HepG2 (cell line): ENCODE results near the gene HTR6. TPM values are rescaled to one million over a fixed set of nuclear protein-coding genes. Genes with fewer than 3 reads are reported as not detected.

Source experiments
- ATAC-seq: fragments of 200-7000 bp; cut with Tn5 transposase; 3 replicates; pipeline ENCODE4 v1.9.1; 2020; ENCODE audit warnings: mild to moderate bottlenecking, moderate library complexity
- Bru-seq: library from RNA; stranded (reverse); fragments of 400-500 nt; gene quantifications from one replicate; lab custom pipeline; 2021; lab: Mats Ljungman, UMichigan
- BruChase-seq, 2 experiments: library from RNA; stranded (reverse); fragments of 400-500 nt; gene quantifications; one replicate each; lab custom pipeline; 2021; lab: Mats Ljungman, UMichigan
- BruUV-seq: library from RNA; stranded (reverse); fragments of 400-500 nt; replicated peaks from 2 replicates; lab custom pipeline; 2021; lab: Mats Ljungman, UMichigan
- CTCF ChIA-PET: fragments of 300-600 bp; formaldehyde crosslinking; extraction: SDS; loops from one replicate; lab custom pipeline; 2021; ENCODE audit warnings: low total read pairs, inconsistent platforms, low intra/inter-chr PET ratio; lab: Yijun Ruan, JAX
- POLR2A ChIA-PET: fragments of 350-600 bp; sonication (Branson Sonifier 250); formaldehyde crosslinking; loops from one replicate; lab custom pipeline; 2020; ENCODE audit warnings: antibody characterized with exemption, inconsistent platforms; lab: Yijun Ruan, JAX
- DNase-seq: peaks from one replicate; pipeline ENCODE4 v3.0.0-alpha.2; 2015; ENCODE audit warnings: low spot score
- FAIRE-seq: peaks from 3 replicates; lab custom pipeline; 2011; peaks lifted over from hg19 to GRCh38; lab: Jason Lieb, UNC
- H2AFZ ChIP-seq: one replicate; pipeline ENCODE4 v1.6.1; 2011; ENCODE audit warnings: low read length, inconsistent platforms
- H3K27ac ChIP-seq: fragments of 300-600 bp; 3 replicates; pipeline ENCODE4 v1.8.0; 2011; ENCODE audit warnings: mixed run types, mild to moderate bottlenecking, mixed read lengths, low read length, inconsistent platforms; ENCODE audit not compliant: insufficient read depth; ENCODE audit errors: extremely low read length
- H3K27me3 ChIP-seq, 2 experiments: fragments of 200-600 bp in 1 of 2; 2 replicates in 1 of 2; 3 replicates in 1 of 2; pipeline versions ENCODE4 v1.6.0 to v1.8.0; 2011; ENCODE audit warnings: low read length in 2 of 2, mild to moderate bottlenecking in 2 of 2, moderate library complexity in 2 of 2, inconsistent platforms in 1 of 2; ENCODE audit not compliant: insufficient read depth in 2 of 2, control insufficient read depth in 1 of 2
- H3K36me3 ChIP-seq, 2 experiments: fragments of 200-600 bp in 1 of 2; replicated peaks in 1 of 2; 2 replicates in 1 of 2; 3 replicates in 1 of 2; pipeline versions ENCODE4 v1.5.1 to v1.8.0; 2011; ENCODE audit warnings: low read length in 2 of 2, inconsistent platforms in 1 of 2; ENCODE audit not compliant: insufficient read depth in 2 of 2, control insufficient read depth in 1 of 2
- H3K4me1 ChIP-seq: 2 replicates; pipeline ENCODE4 v1.5.1; 2012; ENCODE audit warnings: low read length, inconsistent platforms; ENCODE audit not compliant: insufficient read depth
- H3K4me2 ChIP-seq: 2 replicates; pipeline ENCODE4 v1.6.0; 2011; ENCODE audit warnings: low read depth, low read length, inconsistent platforms
- H3K4me3 ChIP-seq, 3 experiments: fragments of 200-600 bp in 1 of 3; sonication (generic), shearing (Covaris generic) in 1 of 3; replicated peaks in 1 of 3; 2 replicates each; pipeline ENCODE4 v1.5.1; 2011 to 2016; ENCODE audit warnings: low read length in 3 of 3, inconsistent platforms in 2 of 3, low read depth in 2 of 3, mild to moderate bottlenecking in 2 of 3, control low read depth in 1 of 3, mixed read lengths in 1 of 3; ENCODE audit not compliant: insufficient read depth in 1 of 3
- H3K79me2 ChIP-seq: one replicate; pipeline ENCODE4 v1.6.1; 2011; ENCODE audit warnings: low read length, inconsistent platforms; ENCODE audit not compliant: insufficient read depth
- H3K9ac ChIP-seq: 2 replicates; pipeline ENCODE4 v1.6.0; 2011; ENCODE audit warnings: mild to moderate bottlenecking, low read depth, low read length, inconsistent platforms; ENCODE audit not compliant: insufficient read depth
- H3K9me3 ChIP-seq: 2 replicates; pipeline ENCODE4 v1.5.1; 2012; ENCODE audit warnings: mild to moderate bottlenecking, low read length
- H4K20me1 ChIP-seq: 2 replicates; pipeline ENCODE4 v1.6.0; 2011; ENCODE audit warnings: inconsistent platforms, mild to moderate bottlenecking, low read length, moderate library complexity; ENCODE audit not compliant: insufficient read depth
- ZHX1 ChIP-seq: sonication (generic); formaldehyde crosslinking; IDR thresholded peaks from 2 replicates; pipeline ENCODE4 v1.8.1; 2022; ENCODE audit warnings: low read depth, mild to moderate bottlenecking, missing genetic modification reagents
- ZMYM3 ChIP-seq: sonication (generic); formaldehyde crosslinking; IDR thresholded peaks from 2 replicates; pipeline ENCODE4 v1.5.1; 2020; ENCODE audit warnings: mild to moderate bottlenecking, missing genetic modification reagents
- ZNF629 ChIP-seq: sonication (generic); formaldehyde crosslinking; conservative IDR thresholded peaks from 2 replicates; pipeline ENCODE4 v1.5.0; 2020; ENCODE audit warnings: missing genetic modification reagents
- WGBS: methylation state at CpG from one replicate; pipeline ENCODE4 v1.1.6; 2017; ENCODE audit warnings: low lambda C conversion rate; 5-methylcytosine and 5-hydroxymethylcytosine counted together
- in situ Hi-C: cut with HindIII; loops from 2 replicates; pipeline ENCODE4 v1.10.0; 2017; ENCODE audit warnings: low pct_unique_long_range_greater_than_20kb; ENCODE audit not compliant: extremely low pct_ligation_motif_present
- intact Hi-C: fragments of 100-400 bp; cut with micrococcal nuclease; formaldehyde crosslinking; loops from one replicate; pipeline ENCODE4 v1.10.0; 2022; ENCODE audit not compliant: unreplicated experiment
- long read RNA-seq, 2 experiments: library from RNA in 1 of 2; library from polyadenylated mRNA in 1 of 2; stranded (forward) in 1 of 2; unstranded in 1 of 2; transcript quantifications; one replicate each; pipeline ENCODE4 v2.0.0, GENCODE V29; 2019 to 2022
- polyA minus RNA-seq, 3 experiments: library from RNA; depleted of rRNA, polyadenylated mRNA; stranded (reverse); fragments of >200 nt; gene quantifications; 2 replicates each; pipeline ENCODE4 v1.2.3, GENCODE V29; 2011; ENCODE audit warnings: low replicate concordance in 1 of 3
- polyA plus RNA-seq, 8 experiments: library from polyadenylated mRNA; depleted of rRNA in 3 of 8; stranded (reverse) in 7 of 8; unstranded in 1 of 8; fragments of >200 nt; fragmentation: Illumina TruSeq in 4 of 8; extraction: Trizol in 4 of 8; gene quantifications; 2 replicates each; pipeline versions ENCODE4 v1.2.1 to v1.2.3, GENCODE V29; 2011 to 2016; ENCODE audit warnings: low read depth in 4 of 8, missing spikeins in 1 of 8, mixed read lengths in 1 of 8; ENCODE audit not compliant: insufficient read depth in 1 of 8
- total RNA-seq, 5 experiments: library from RNA; depleted of rRNA; stranded (reverse); fragments of >200 nt; fragmentation: Illumina TruSeq; extraction: Trizol; gene quantifications; 2 replicates each; pipeline ENCODE4 v1.2.3, GENCODE V29; 2016; ENCODE audit warnings: low read depth in 1 of 5
- TF ChIP-seq, protein P1 (sequence below): sonication (generic); formaldehyde crosslinking; IDR thresholded peaks from 2 replicates; pipeline ENCODE4 v1.4.0; 2020; ENCODE audit warnings: missing genetic modification reagents
- TF ChIP-seq, protein P2 (sequence below): sonication (generic); formaldehyde crosslinking; IDR thresholded peaks from 2 replicates; pipeline ENCODE4 v1.4.0; 2020; ENCODE audit warnings: low read depth, missing genetic modification reagents

The HTR6 gene
- total RNA-seq (2016; rRNA removed; fragmentation: Illumina TruSeq; extraction: Trizol) (0.04 TPM in 1 of 2 replicates, not detected in the other), polyA plus RNA-seq (2011; rRNA removed) (0.05 TPM in 1 of 2 replicates, not detected in the other), polyA minus RNA-seq (2011; rRNA and poly(A)+ RNA removed; ENCODE audit: low replicate concordance) (not detected in 2 replicates), Bru-seq, nascent RNA (percentile 14 among the genes with signal in this experiment), BruChase-seq, experiment 1, labeled RNA remaining after a 6-hour chase (percentile 11 among the genes with signal in this experiment), BruChase-seq, experiment 2, labeled RNA remaining after a 2-hour chase (not detected)
- not detected in 2 replicates for total RNA-seq (2016; cell fraction: cytosol; rRNA removed; fragmentation: Illumina TruSeq; extraction: Trizol; ENCODE audit: low read depth)
- total RNA-seq (2016; cell fraction: insoluble cytoplasmic fraction; rRNA removed; fragmentation: Illumina TruSeq; extraction: Trizol) = not detected in 2 replicates
- total RNA-seq (2016; cell fraction: membrane; rRNA removed; fragmentation: Illumina TruSeq; extraction: Trizol) = not detected in 2 replicates
- not detected in 2 replicates for total RNA-seq (2016; cell fraction: nucleus; rRNA removed; fragmentation: Illumina TruSeq; extraction: Trizol)
- not detected in 2 replicates for polyA plus RNA-seq (2011; cell fraction: cytosol; rRNA removed)
- not detected in 2 replicates for polyA plus RNA-seq (2011; cell fraction: nucleus; rRNA removed)
- not detected in 2 replicates for polyA plus RNA-seq (2012)
- not detected in 2 replicates for polyA plus RNA-seq (2016; cell fraction: cytosol; fragmentation: Illumina TruSeq; extraction: Trizol; ENCODE audit: low read depth)
- not detected in 2 replicates for polyA plus RNA-seq (2016; cell fraction: insoluble cytoplasmic fraction; fragmentation: Illumina TruSeq; extraction: Trizol; ENCODE audit: low read depth)
- not detected in 2 replicates for polyA plus RNA-seq (2016; cell fraction: membrane; fragmentation: Illumina TruSeq; extraction: Trizol; ENCODE audit: low read depth)
- not detected in 2 replicates for polyA plus RNA-seq (2016; cell fraction: nucleus; fragmentation: Illumina TruSeq; extraction: Trizol; ENCODE audit: insufficient read depth, low read depth)
- polyA minus RNA-seq (2011; cell fraction: cytosol; rRNA and poly(A)+ RNA removed) = not detected in 2 replicates
- not detected in 2 replicates for polyA minus RNA-seq (2011; cell fraction: nucleus; rRNA and poly(A)+ RNA removed)
- long read RNA-seq, experiment 1 = 0 reads
- long read RNA-seq, experiment 2 = 0 reads

- peak within 1 kb of the TSS; percentile 28 to 69 (median 42); a peak in 4 of 6 replicates for H3K4me3 ChIP-seq
- no peaks in the 10 kb centered on the region for H3K9me3 ChIP-seq
- in situ Hi-C loops = loop anchor here (5.0 kb wide), 1 partner anchor 38 kb away; no protein-coding TSS in a partner anchor
- ATAC-seq (peak; percentile 31), DNase-seq (no peak), FAIRE-seq (no peak)
- no peak within 1 kb of the TSS for H3K27ac ChIP-seq
- BruUV-seq = no TSS peak
- ChIA-PET POLR2A (no interaction called here), CTCF (interaction anchor here (1.1 kb wide), 1 partner anchor 39 kb away, joined by 3 read pairs; no protein-coding TSS in a partner anchor)
- H3K4me2 ChIP-seq = peak within 1 kb of the TSS; percentile 79
- no peak within 1 kb of the TSS for H2AFZ ChIP-seq
- H3K36me3 ChIP-seq = no peaks in the 10 kb centered on the region
- WGBS = no CpG with 5 or more reads among the region's 80 CpGs
- no peak within 1 kb of the TSS for H3K9ac ChIP-seq
- intact Hi-C loops = loop anchor here (1.0 kb wide), 1 partner anchor 40 kb away; no protein-coding TSS in a partner anchor
- peaks cover 18% of the 10 kb centered on the region for H3K4me1 ChIP-seq
- peaks cover 10 to 57% of the 10 kb centered on the region in 2 experiments; a peak in 4 of 5 replicates for H3K27me3 ChIP-seq
- H3K79me2 ChIP-seq = no peaks in the 10 kb centered on the region
- TF ChIP-seq, protein P1, sequence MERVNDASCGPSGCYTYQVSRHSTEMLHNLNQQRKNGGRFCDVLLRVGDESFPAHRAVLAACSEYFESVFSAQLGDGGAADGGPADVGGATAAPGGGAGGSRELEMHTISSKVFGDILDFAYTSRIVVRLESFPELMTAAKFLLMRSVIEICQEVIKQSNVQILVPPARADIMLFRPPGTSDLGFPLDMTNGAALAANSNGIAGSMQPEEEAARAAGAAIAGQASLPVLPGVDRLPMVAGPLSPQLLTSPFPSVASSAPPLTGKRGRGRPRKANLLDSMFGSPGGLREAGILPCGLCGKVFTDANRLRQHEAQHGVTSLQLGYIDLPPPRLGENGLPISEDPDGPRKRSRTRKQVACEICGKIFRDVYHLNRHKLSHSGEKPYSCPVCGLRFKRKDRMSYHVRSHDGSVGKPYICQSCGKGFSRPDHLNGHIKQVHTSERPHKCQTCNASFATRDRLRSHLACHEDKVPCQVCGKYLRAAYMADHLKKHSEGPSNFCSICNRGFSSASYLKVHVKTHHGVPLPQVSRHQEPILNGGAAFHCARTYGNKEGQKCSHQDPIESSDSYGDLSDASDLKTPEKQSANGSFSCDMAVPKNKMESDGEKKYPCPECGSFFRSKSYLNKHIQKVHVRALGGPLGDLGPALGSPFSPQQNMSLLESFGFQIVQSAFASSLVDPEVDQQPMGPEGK = peak; percentile 18; the same call in 1 of the 2 replicates
- TF ChIP-seq ZHX1 (CRISPR knock-in tag) = no peak
- TF ChIP-seq ZMYM3 (CRISPR knock-in tag) = peak; percentile 69; the same call in 1 of the 2 replicates
- TF ChIP-seq, protein P2, sequence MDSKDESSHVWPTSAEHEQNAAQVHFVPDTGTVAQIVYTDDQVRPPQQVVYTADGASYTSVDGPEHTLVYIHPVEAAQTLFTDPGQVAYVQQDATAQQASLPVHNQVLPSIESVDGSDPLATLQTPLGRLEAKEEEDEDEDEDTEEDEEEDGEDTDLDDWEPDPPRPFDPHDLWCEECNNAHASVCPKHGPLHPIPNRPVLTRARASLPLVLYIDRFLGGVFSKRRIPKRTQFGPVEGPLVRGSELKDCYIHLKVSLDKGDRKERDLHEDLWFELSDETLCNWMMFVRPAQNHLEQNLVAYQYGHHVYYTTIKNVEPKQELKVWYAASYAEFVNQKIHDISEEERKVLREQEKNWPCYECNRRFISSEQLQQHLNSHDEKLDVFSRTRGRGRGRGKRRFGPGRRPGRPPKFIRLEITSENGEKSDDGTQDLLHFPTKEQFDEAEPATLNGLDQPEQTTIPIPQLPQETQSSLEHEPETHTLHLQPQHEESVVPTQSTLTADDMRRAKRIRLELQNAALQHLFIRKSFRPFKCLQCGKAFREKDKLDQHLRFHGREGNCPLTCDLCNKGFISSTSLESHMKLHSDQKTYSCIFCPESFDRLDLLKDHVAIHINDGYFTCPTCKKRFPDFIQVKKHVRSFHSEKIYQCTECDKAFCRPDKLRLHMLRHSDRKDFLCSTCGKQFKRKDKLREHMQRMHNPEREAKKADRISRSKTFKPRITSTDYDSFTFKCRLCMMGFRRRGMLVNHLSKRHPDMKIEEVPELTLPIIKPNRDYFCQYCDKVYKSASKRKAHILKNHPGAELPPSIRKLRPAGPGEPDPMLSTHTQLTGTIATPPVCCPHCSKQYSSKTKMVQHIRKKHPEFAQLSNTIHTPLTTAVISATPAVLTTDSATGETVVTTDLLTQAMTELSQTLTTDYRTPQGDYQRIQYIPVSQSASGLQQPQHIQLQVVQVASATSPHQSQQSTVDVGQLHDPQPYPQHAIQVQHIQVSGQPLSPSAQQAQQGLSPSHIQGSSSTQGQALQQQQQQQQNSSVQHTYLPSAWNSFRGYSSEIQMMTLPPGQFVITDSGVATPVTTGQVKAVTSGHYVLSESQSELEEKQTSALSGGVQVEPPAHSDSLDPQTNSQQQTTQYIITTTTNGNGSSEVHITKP = no peak
- peak; percentile 95 for TF ChIP-seq ZNF629 (CRISPR knock-in tag)
- H4K20me1 ChIP-seq = 0 out of 2 replicates have a peak, but pooled peaks cover 2% of the 10 kb centered on the region
Measured at GRCh38 chr1:19664453-19665185, at the start of gene HTR6. HTR6 (plus strand) TSS chr1:19664875; CDS start chr1:19665754, 879 bp downstream.
